Mammary epithelial cell (primary cell): ENCODE results near the gene DERL2.

ENCODE experiments used
- CTCF ChIP-seq, 2 donors: IDR thresholded peaks in 1 of 2; conservative IDR thresholded peaks in 1 of 2; 2 replicates each; pipeline ENCODE4 v1.5.1; 2011 to 2012; ENCODE audit warnings: inconsistent platforms in 2 of 2, low read length in 2 of 2, mild to moderate bottlenecking in 2 of 2, control low read depth in 1 of 2, low read depth in 1 of 2; ENCODE audit not compliant: insufficient read depth in 1 of 2; ENCODE audit errors: extremely low read depth in 1 of 2
- EZH2 ChIP-seq: IDR thresholded peaks from 2 replicates; pipeline ENCODE4 v1.6.1; 2012; ENCODE audit warnings: low read length, inconsistent platforms, borderline replicate concordance

GRCh38 chr17:5527601-5528250, 41.7 kb upstream of the DERL2 start:
- TF ChIP-seq CTCF (conservative IDR thresholded peaks at IDR 0.05 in 1 of 2, IDR thresholded peaks at IDR 0.05 in 1 of 2; ENCODE audit: extremely low read depth in 1 of 2, insufficient read depth in 1 of 2, low read depth in 1 of 2, low read length in 2 of 2), result no peak
- no peak for TF ChIP-seq EZH2
